Ascending aorta (tissue), 2 donors: ENCODE data around the gene OR7C1. TPM values are rescaled to one million over a fixed set of nuclear protein-coding genes. Genes with fewer than 3 reads are reported as not detected.

Source experiments
- DNase-seq, 2 donors: peaks; one replicate each; pipeline ENCODE4 v3.0.0-alpha.2; 2019; ENCODE audit warnings: low spot score in 2 of 2
- H3K27ac ChIP-seq, 2 donors: fragments of 200-600 bp; sonication (generic); one replicate each; pipeline ENCODE4 v1.5.1; 2016 to 2017; ENCODE audit warnings: mild to moderate bottlenecking in 1 of 2
- H3K27me3 ChIP-seq: fragments of 200-600 bp; sonication (generic); one replicate; pipeline ENCODE4 v1.5.1; 2017
- H3K36me3 ChIP-seq, 2 donors: fragments of 200-600 bp; sonication (generic); one replicate each; pipeline ENCODE4 v1.5.1; 2016
- H3K4me1 ChIP-seq, 2 donors: fragments of 200-600 bp; sonication (generic); one replicate each; pipeline ENCODE4 v1.5.1; 2016 to 2017; ENCODE audit warnings: mild to moderate bottlenecking in 1 of 2
- H3K4me3 ChIP-seq, 2 donors: fragments of 200-600 bp; sonication (generic); one replicate each; pipeline ENCODE4 v1.5.1; 2016 to 2017; ENCODE audit warnings: mild to moderate bottlenecking in 1 of 2
- H3K9me3 ChIP-seq, 2 donors: fragments of 200-600 bp; sonication (generic); one replicate each; pipeline ENCODE4 v1.5.1; 2016
- intact Hi-C: fragments of 100-400 bp; cut with DNase I; formaldehyde crosslinking; loops from one replicate; pipeline ENCODE4 v1.15.1; 2023
- total RNA-seq: library from RNA; depleted of rRNA; stranded (reverse); fragments of >200 nt; gene quantifications from one replicate; pipeline ENCODE4 v1.1.0, GENCODE V29; 2016
- TF ChIP-seq, protein P1 (sequence below), 3 experiments: fragments of 200-600 bp in 2 of 3; fragments of 450-650 bp in 1 of 3; sonication (generic) in 2 of 3; IDR thresholded peaks; one replicate each; pipeline ENCODE4 v1.5.1; 2016 to 2019; ENCODE audit warnings: antibody characterized with exemption in 3 of 3, mild to moderate bottlenecking in 1 of 3, moderate library complexity in 1 of 3

Gene OR7C1
- total RNA-seq, 1 donor from 2014 or later = not detected

DNA sequence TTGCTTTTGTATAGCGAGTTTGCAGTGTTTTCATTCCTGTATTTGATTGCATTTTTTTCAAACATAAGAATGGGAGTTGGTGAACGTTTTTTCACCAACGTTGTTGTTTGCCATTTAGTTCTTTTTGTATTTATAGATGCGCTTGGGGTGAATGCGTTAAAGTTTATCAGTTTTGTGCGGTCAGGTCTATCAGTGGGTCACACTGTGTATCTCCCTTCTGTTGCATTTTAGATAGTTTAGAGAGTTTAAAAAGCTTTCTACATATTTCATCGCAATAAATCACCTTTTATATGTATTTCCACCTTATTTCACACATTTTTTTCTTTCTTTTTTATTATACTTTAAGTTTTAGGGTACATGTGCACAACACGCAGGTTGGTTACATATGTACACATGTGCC lies 16.4 kb downstream of the OR7C1 start:
- DNase-seq = no peak
- Histone ChIP-seq H3K36me3 (no peaks in the 10 kb centered on the region), H3K27me3 (no peaks in the 10 kb centered on the region), H3K4me3 (no peak overlapping the region), H3K4me1 (no peaks in the 10 kb centered on the region), H3K9me3 (no peaks in the 10 kb centered on the region), H3K27ac (no peak overlapping the region)
- intact Hi-C loops = no loop called here
- TF ChIP-seq, protein P1, sequence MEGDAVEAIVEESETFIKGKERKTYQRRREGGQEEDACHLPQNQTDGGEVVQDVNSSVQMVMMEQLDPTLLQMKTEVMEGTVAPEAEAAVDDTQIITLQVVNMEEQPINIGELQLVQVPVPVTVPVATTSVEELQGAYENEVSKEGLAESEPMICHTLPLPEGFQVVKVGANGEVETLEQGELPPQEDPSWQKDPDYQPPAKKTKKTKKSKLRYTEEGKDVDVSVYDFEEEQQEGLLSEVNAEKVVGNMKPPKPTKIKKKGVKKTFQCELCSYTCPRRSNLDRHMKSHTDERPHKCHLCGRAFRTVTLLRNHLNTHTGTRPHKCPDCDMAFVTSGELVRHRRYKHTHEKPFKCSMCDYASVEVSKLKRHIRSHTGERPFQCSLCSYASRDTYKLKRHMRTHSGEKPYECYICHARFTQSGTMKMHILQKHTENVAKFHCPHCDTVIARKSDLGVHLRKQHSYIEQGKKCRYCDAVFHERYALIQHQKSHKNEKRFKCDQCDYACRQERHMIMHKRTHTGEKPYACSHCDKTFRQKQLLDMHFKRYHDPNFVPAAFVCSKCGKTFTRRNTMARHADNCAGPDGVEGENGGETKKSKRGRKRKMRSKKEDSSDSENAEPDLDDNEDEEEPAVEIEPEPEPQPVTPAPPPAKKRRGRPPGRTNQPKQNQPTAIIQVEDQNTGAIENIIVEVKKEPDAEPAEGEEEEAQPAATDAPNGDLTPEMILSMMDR (IDR thresholded peaks at IDR 0.05) = no peak

- Histone ChIP-seq H3K36me3 (no peaks in the 10 kb centered on the region), H3K27ac (no peak overlapping the region), H3K4me1 (no peaks in the 10 kb centered on the region), H3K9me3 (no peaks in the 10 kb centered on the region), H3K27me3 (no peaks in the 10 kb centered on the region), H3K4me3 (no peak overlapping the region)
- TF ChIP-seq, protein P1 (IDR thresholded peaks at IDR 0.05) = no peak
- DNase-seq = no peak
- intact Hi-C loops = no loop called here
Observed at GRCh38 chr19:14817052-14817451, 17.9 kb downstream of the OR7C1 start.

DNA sequence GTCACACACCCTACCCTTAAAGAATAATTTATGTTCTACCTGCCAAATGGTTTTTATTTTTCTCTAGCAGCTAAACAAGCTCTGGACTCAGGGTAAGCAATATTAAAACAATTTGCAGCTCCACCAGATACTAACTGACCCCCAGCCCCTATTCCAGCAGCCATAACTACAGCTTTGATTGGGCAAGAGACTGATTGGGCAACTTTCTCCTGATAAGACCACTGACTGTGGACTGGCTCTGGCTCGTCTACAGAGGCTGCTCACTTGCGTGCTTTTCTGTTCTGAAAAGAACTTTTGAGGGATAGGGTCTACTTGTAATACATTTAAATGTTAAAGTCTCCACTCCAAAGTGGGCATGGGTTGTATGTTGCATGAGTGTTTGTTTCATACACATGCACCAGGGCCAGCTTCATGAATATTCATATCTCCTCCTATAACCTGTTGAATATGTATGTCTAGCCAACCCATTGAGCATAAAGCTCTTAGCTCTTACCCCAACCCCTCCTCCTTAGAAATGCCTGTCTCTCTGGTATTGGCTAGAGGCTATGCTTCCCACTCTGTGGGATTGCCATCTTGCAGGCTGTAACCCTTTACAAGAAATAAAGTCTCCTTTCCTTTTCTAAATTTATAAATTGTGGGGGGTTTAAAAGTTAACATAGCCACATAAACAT lies 19.9 kb downstream of the OR7C1 start:
- Histone ChIP-seq H3K27me3 (no peaks in the 10 kb centered on the region), H3K4me1 (no peaks in the 10 kb centered on the region), H3K27ac (no peak overlapping the region), H3K4me3 (no peak overlapping the region), H3K9me3 (no peaks in the 10 kb centered on the region), H3K36me3 (no peaks in the 10 kb centered on the region)
- intact Hi-C loops = no loop called here
- DNase-seq = no peak
- TF ChIP-seq, protein P1 (IDR thresholded peaks at IDR 0.05) = no peak

- Histone ChIP-seq H3K27ac (no peak overlapping the region), H3K27me3 (no peaks in the 10 kb centered on the region), H3K36me3 (no peaks in the 10 kb centered on the region), H3K4me1 (no peaks in the 10 kb centered on the region), H3K9me3 (no peaks in the 10 kb centered on the region), H3K4me3 (no peak overlapping the region)
- TF ChIP-seq, protein P1 (IDR thresholded peaks at IDR 0.05) = no peak
- intact Hi-C loops = no loop called here
- no peak for DNase-seq
Observed at GRCh38 chr19:14809272-14810057, 25.5 kb downstream of the OR7C1 start.

DNA sequence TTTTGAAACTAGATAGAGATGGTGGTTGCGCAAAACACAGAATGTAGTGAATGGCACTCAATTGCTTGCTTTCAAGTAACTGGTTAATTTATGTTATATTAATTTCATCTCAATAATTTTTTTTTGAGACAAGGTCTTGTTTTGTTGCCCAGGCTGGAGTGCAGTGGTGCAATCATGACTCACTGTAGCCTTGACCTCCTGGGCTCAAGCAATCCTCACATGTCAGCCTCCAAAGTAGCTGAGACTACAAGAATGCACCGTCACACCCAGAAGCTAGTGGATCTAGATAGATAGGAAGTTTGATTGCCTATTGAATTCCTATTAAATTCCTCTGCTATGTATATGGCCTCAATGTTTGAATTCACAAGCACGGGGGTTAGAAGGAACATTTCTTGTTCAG lies 30.2 kb downstream of the OR7C1 start:
- no peak overlapping the region for H3K27ac ChIP-seq
- H3K4me1 ChIP-seq = no peaks in the 10 kb centered on the region
- no peak for DNase-seq
- no peaks in the 10 kb centered on the region for H3K9me3 ChIP-seq
- H3K27me3 ChIP-seq = no peaks in the 10 kb centered on the region
- no peaks in the 10 kb centered on the region for H3K36me3 ChIP-seq
- intact Hi-C loops = no loop called here
- no peak overlapping the region for H3K4me3 ChIP-seq
- TF ChIP-seq, protein P1 (IDR thresholded peaks at IDR 0.05) = no peak
